ENCODE data around the gene PDZD7.

DNA sequence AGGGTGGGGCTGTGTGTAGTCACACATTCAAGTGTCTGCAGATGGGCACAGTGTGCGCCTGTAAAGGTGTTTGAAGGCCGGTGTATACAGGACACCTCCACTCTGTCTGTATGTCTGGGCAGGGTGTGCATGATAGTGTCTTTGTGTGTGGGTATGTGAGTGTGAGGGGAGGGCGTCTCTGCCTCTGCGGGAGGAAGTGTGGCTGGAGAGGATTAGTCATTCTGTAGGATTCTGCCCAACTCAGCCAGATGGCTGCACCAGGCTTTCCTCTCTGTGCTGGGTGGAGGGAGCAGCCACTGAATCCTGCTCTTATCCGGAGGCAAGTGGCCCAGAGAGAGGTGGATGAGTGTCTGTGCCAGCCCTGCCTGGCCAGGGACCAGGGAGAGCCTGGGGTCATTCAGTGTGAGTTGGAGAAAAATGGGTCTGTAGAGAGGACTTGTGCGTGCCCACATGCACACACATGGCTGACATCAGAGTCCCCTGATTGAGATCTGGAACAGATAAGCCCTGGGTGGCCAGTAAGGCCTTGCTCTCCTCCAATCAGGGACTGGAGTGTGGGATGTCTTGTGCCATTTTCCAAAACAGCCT, 1.8 kb upstream of the PDZD7 start:
- TF ChIP-seq POLR2A (IDR thresholded peaks at IDR 0.05; ENCODE audit: borderline replicate concordance, extremely low read depth, insufficient read depth, insufficient read length) (no peak), CBX3 (IDR thresholded peaks at IDR 0.05; ENCODE audit: low read depth) (no peak), YY1 (IDR thresholded peaks at IDR 0.05; ENCODE audit: extremely low read depth, insufficient replicate concordance, low read depth, low read length) (no peak), POLR2AphosphoS5 (IDR thresholded peaks at IDR 0.05; ENCODE audit: low read depth, low read length) (peak; percentile 83), CEBPB (IDR thresholded peaks at IDR 0.05; ENCODE audit: low read depth) (no peak), JUND (IDR thresholded peaks at IDR 0.05) (no peak), EZH2 (IDR thresholded peaks at IDR 0.05) (no peak)
- TF ChIP-seq, protein P1, sequence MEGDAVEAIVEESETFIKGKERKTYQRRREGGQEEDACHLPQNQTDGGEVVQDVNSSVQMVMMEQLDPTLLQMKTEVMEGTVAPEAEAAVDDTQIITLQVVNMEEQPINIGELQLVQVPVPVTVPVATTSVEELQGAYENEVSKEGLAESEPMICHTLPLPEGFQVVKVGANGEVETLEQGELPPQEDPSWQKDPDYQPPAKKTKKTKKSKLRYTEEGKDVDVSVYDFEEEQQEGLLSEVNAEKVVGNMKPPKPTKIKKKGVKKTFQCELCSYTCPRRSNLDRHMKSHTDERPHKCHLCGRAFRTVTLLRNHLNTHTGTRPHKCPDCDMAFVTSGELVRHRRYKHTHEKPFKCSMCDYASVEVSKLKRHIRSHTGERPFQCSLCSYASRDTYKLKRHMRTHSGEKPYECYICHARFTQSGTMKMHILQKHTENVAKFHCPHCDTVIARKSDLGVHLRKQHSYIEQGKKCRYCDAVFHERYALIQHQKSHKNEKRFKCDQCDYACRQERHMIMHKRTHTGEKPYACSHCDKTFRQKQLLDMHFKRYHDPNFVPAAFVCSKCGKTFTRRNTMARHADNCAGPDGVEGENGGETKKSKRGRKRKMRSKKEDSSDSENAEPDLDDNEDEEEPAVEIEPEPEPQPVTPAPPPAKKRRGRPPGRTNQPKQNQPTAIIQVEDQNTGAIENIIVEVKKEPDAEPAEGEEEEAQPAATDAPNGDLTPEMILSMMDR (IDR thresholded peaks at IDR 0.05 in 2 of 3, conservative IDR thresholded peaks at IDR 0.05 in 1 of 3; ENCODE audit: borderline replicate concordance in 1 of 3, insufficient read depth in 1 of 3, low read depth in 2 of 3, low read length in 2 of 3): no peak
